Motor neuron (in vitro differentiated cells): ENCODE results near the gene STAP1. TPM values are rescaled to one million over a fixed set of nuclear protein-coding genes. Genes with fewer than 3 reads are reported as not detected.
"Not testable (repeated sequence)": the region's sequence is repeated elsewhere in the genome, so short reads cannot be mapped to it uniquely, and the experiment has no call there.

Experiments used
- ATAC-seq, 8 experiments: fragments of 200-7000 bp; cut with Tn5 transposase; replicated peaks in 6 of 8; 2 replicates each; pipeline ENCODE4 v1.8.0; 2021; ENCODE audit warnings: mild to moderate bottlenecking in 8 of 8, moderate library complexity in 8 of 8
- H3K27ac ChIP-seq, 2 donors: fragments of 250-450 bp; sonication (Bioruptor Pico); 2 replicates each; pipeline ENCODE4 v1.9.0; 2021; ENCODE audit warnings: antibody characterized with exemption in 2 of 2, mild to moderate bottlenecking in 2 of 2, moderate library complexity in 1 of 2
- H3K4me1 ChIP-seq, 2 donors: fragments of 250-450 bp; sonication (Bioruptor Pico); replicated peaks in 1 of 2; 2 replicates each; pipeline ENCODE4 v1.6.1; 2021; ENCODE audit warnings: antibody characterized with exemption in 2 of 2, mild to moderate bottlenecking in 2 of 2, moderate library complexity in 1 of 2
- H3K4me3 ChIP-seq, 5 donors: fragments of 250-450 bp; sonication (Bioruptor Pico); 2 replicates each; pipeline ENCODE4 v1.9.0; 2021; ENCODE audit warnings: antibody characterized with exemption in 5 of 5, mild to moderate bottlenecking in 5 of 5, moderate library complexity in 4 of 5
- WGBS, 10 experiments: fragments of 450-650 bp; shearing (Covaris generic); methylation state at CpG; one replicate each; pipeline ENCODE4 v1.0.0; 2022; 5-methylcytosine and 5-hydroxymethylcytosine counted together
- in situ Hi-C, 9 experiments: fragments of 400-800 bp; cut with MboI; loops; one replicate each; pipeline ENCODE4 v1.15.0; 2021; ENCODE audit warnings: low sequenced_read_pairs in 9 of 9, low pct_unique_long_range_greater_than_20kb in 2 of 9; ENCODE audit not compliant: unreplicated experiment in 9 of 9
- total RNA-seq, 8 experiments: library from RNA; unstranded; fragments of 300-600 nt; gene quantifications; 2 replicates each; pipeline versions ENCODE4 v1.2.3 to v1.2.4, GENCODE V29; 2022

Gene STAP1
- total RNA-seq = under 1 TPM in 3 of 8 experiments, not detected in 5; 0.05 to 0.50 (median 0.14) TPM

GRCh38 chr4:67558493-67558892 lies at the start of gene STAP1:
STAP1 (plus strand) TSS chr4:67558727; CDS start chr4:67558810, 83 bp downstream.
- Histone ChIP-seq H3K4me1 (no peaks in the 10 kb centered on the region), H3K27ac (no peak within 1 kb of the TSS), H3K4me3 (no peak within 1 kb of the TSS)
- ATAC-seq = no peak
- WGBS, 10 experiments = 41 to 100% (median 90%) methylated on average over 1 to 4 of the region's 4 CpGs
- in situ Hi-C loops = no loop called here

- WGBS, 10 experiments = 90 to 100% (median 94%) methylated on average over 1 to 3 of the region's 3 CpGs
Observed at GRCh38 chr4:67512501-67512900, 46.0 kb upstream of the STAP1 start.

GRCh38 chr4:67520141-67520540 lies 38.4 kb upstream of the STAP1 start:
- 87 to 100% (median 100%) methylated on average over 1 to 4 of the region's 5 CpGs; no CpG with 5 or more reads in 3 of the 10 experiments for WGBS, 10 experiments
- no peak for ATAC-seq
- in situ Hi-C loops = no loop called here
- no peak overlapping the region for H3K27ac ChIP-seq
- no peak overlapping the region for H3K4me3 ChIP-seq
- no peaks in the 10 kb centered on the region for H3K4me1 ChIP-seq

More at GRCh38 chr4:67512501-67512900, 46.0 kb upstream of the STAP1 start:
- Histone ChIP-seq H3K4me1 (no peaks in the 10 kb centered on the region), H3K27ac (no peak overlapping the region), H3K4me3 (no peak overlapping the region)
- ATAC-seq = no peak
- in situ Hi-C loops = no loop called here

GRCh38 chr4:67521506-67521905 lies 37.0 kb upstream of the STAP1 start:
- 86 to 100% (median 100%) methylated on average over 1 of the region's 1 CpG; no CpG with 5 or more reads in 1 of the 10 experiments for WGBS, 10 experiments
- ATAC-seq = no peak
- H3K4me1 ChIP-seq = no peaks in the 10 kb centered on the region
- H3K4me3 ChIP-seq = no peak overlapping the region
- H3K27ac ChIP-seq = no peak overlapping the region
- in situ Hi-C loops = no loop called here

- H3K4me1 ChIP-seq = no peaks in the 10 kb centered on the region
- 38 to 100% (median 93%) methylated on average over 1 to 2 of the region's 2 CpGs for whole genome bisulfite sequencing, 10 experiments
- no peak overlapping the region for H3K27ac ChIP-seq
- in situ Hi-C loops = no loop called here
- H3K4me3 ChIP-seq = no peak overlapping the region
- ATAC-seq = peak in 1 of 8 experiments; percentile 74
Observed at GRCh38 chr4:67522230-67522629, 36.3 kb upstream of the STAP1 start.

GRCh38 chr4:67522851-67523671 lies 35.5 kb upstream of the STAP1 start:
- no peak overlapping the region for H3K4me3 ChIP-seq
- in situ Hi-C loops = no loop called here
- no peaks in the 10 kb centered on the region for H3K4me1 ChIP-seq
- peak in 3 of 8 experiments; percentile 92 to 98 (median 98) for ATAC-seq
- WGBS, 10 experiments = 38 to 100% (median 90%) methylated on average over 2 to 8 of the region's 10 CpGs; no CpG with 5 or more reads in 1 of the 10 experiments
- no peak overlapping the region for H3K27ac ChIP-seq

- ATAC-seq, in situ Hi-C loops, H3K4me1 ChIP-seq, H3K4me3 ChIP-seq, H3K27ac ChIP-seq: not testable (repeated sequence)
- 81 to 100% (median 93%) methylated on average over 1 to 3 of the region's 3 CpGs; no CpG with 5 or more reads in 3 of the 10 experiments for WGBS, 10 experiments
Observed at GRCh38 chr4:67524140-67524539, 34.4 kb upstream of the STAP1 start.

GRCh38 chr4:67531379-67531962 lies 27.1 kb upstream of the STAP1 start:
- in situ Hi-C loops = no loop called here
- H3K27ac ChIP-seq = no peak overlapping the region
- no peaks in the 10 kb centered on the region for H3K4me1 ChIP-seq
- peak in 7 of 8 experiments; percentile 16 to 97 (median 58) for ATAC-seq
- 20 to 94% (median 75%) methylated on average over 1 to 4 of the region's 4 CpGs; no CpG with 5 or more reads in 1 of the 10 experiments for WGBS, 10 experiments
- H3K4me3 ChIP-seq = no peak overlapping the region

GRCh38 chr4:67532397-67532796 lies 26.1 kb upstream of the STAP1 start:
- in situ Hi-C loops, H3K4me1 ChIP-seq, H3K27ac ChIP-seq, H3K4me3 ChIP-seq, ATAC-seq: not testable (repeated sequence)
- 79 to 90% methylated on average over 2 to 4 of the region's 4 CpGs; no CpG with 5 or more reads in 8 of the 10 experiments for WGBS, 10 experiments

- Histone ChIP-seq H3K4me1 (no peaks in the 10 kb centered on the region), H3K4me3 (no peak overlapping the region), H3K27ac (no peak overlapping the region)
- 82 to 100% (median 100%) methylated on average over 1 to 3 of the region's 3 CpGs; no CpG with 5 or more reads in 1 of the 10 experiments for WGBS, 10 experiments
- in situ Hi-C loops = no loop called here
- ATAC-seq = no peak
Observed at GRCh38 chr4:67533112-67533511, 25.4 kb upstream of the STAP1 start.

- ATAC-seq = no peak
- Histone ChIP-seq H3K4me3 (no peak overlapping the region), H3K27ac (no peak overlapping the region), H3K4me1 (no peaks in the 10 kb centered on the region)
- in situ Hi-C loops = no loop called here
- WGBS, 10 experiments = 53 to 100% (median 89%) methylated on average over 1 to 2 of the region's 2 CpGs
Observed at GRCh38 chr4:67535280-67535840, 23.2 kb upstream of the STAP1 start.

GRCh38 chr4:67539830-67540229 lies 18.7 kb upstream of the STAP1 start:
- H3K4me3 ChIP-seq = no peak overlapping the region
- H3K4me1 ChIP-seq = peaks cover 2 to 8% of the 10 kb centered on the region in 2 donors
- no peak for ATAC-seq
- in situ Hi-C loops = no loop called here
- WGBS, 10 experiments = 80 to 100% (median 92%) methylated on average over 1 of the region's 1 CpG; no CpG with 5 or more reads in 3 of the 10 experiments
- H3K27ac ChIP-seq = no peak overlapping the region

GRCh38 chr4:67542076-67542475 lies 16.5 kb upstream of the STAP1 start:
- 0 to 100% (median 67%) methylated on average over 1 of the region's 1 CpG; no CpG with 5 or more reads in 4 of the 10 experiments for WGBS, 10 experiments

More at GRCh38 chr4:67542076-67542475, 16.5 kb upstream of the STAP1 start:
- Histone ChIP-seq H3K4me3 (no peak overlapping the region), H3K27ac (no peak overlapping the region), H3K4me1 (peaks cover 2 to 11% of the 10 kb centered on the region in 2 donors)
- in situ Hi-C loops = no loop called here
- ATAC-seq = no peak
